Measurements from ENCODE around the gene ARSG. TPM values are rescaled to one million over a fixed set of nuclear protein-coding genes. Genes with fewer than 3 reads are reported as not detected.

The ARSG gene
- total and polyA plus RNA-seq, 2 of the 13 experiments (the other 11 are each of a cell fraction or from before 2014, with no cell fraction given): 3.7 to 15.2 TPM

- ChIA-PET POLR2A (no interaction called here), CTCF (ENCODE audit: low intra/inter-chr PET ratio, low total read pairs) (no interaction called here)
- no peaks in the 10 kb centered on the region for H3K36me3 ChIP-seq (replicated peaks in 1 of 2; ENCODE audit: control insufficient read depth in 1 of 2, insufficient read depth in 2 of 2, low read length in 2 of 2)
- no peak overlapping the region for H2AFZ ChIP-seq (ENCODE audit: low read length)
- no peak overlapping the region for H3K27ac ChIP-seq (ENCODE audit: extremely low read length, insufficient read depth, low read length)
- H3K27me3 ChIP-seq (ENCODE audit: control insufficient read depth in 1 of 2, insufficient read depth in 2 of 2, low read length in 2 of 2): no peaks in the 10 kb centered on the region
- DNase-seq (ENCODE audit: low spot score): no peak
- no peak overlapping the region for H3K4me2 ChIP-seq (ENCODE audit: low read depth, low read length)
- intact Hi-C loops (cut with micrococcal nuclease; ENCODE audit: unreplicated experiment): no loop called here
- H3K9ac ChIP-seq (ENCODE audit: insufficient read depth, low read depth, low read length): no peak overlapping the region
- no peaks in the 10 kb centered on the region for H4K20me1 ChIP-seq (ENCODE audit: insufficient read depth, low read length)
- H3K9me3 ChIP-seq (ENCODE audit: low read length): no peaks in the 10 kb centered on the region
- peak; percentile 89 for TF ChIP-seq ZNF121 (CRISPR knock-in tag; IDR thresholded peaks at IDR 0.05)
- TF ChIP-seq ZNF770 (CRISPR knock-in tag; IDR thresholded peaks at IDR 0.05): peak; percentile 78
- TF ChIP-seq REL (CRISPR knock-in tag; conservative IDR thresholded peaks at IDR 0.05): no peak
- in situ Hi-C loops (cut with HindIII; ENCODE audit: extremely low pct_ligation_motif_present, low pct_unique_long_range_greater_than_20kb): loop anchor here (25.0 kb wide), 1 partner anchor 462 kb away; no protein-coding TSS in a partner anchor
- peaks cover 61% of the 10 kb centered on the region for H3K4me1 ChIP-seq (ENCODE audit: insufficient read depth, low read length)
- BruUV-seq (replicated peaks): no TSS peak
- no peaks in the 10 kb centered on the region for H3K79me2 ChIP-seq (ENCODE audit: insufficient read depth, low read length)
- ATAC-seq: no peak
- WGBS (ENCODE audit: low lambda C conversion rate): 100% methylated on average over 3 of the region's 3 CpGs
- no peak for FAIRE-seq
- no peak overlapping the region for H3K4me3 ChIP-seq (replicated peaks in 1 of 3; ENCODE audit: insufficient read depth in 1 of 3, low read depth in 2 of 3, low read length in 3 of 3)
Observed at GRCh38 chr17:68299817-68300216, 8.5 kb downstream of the ARSG start.

GRCh38 chr17:68301438-68301959 is 10.2 kb downstream of the ARSG start:
- Histone ChIP-seq H3K9me3 (ENCODE audit: low read length) (no peaks in the 10 kb centered on the region), H3K27ac (ENCODE audit: extremely low read length, insufficient read depth, low read length) (no peak overlapping the region), H4K20me1 (ENCODE audit: insufficient read depth, low read length) (no peaks in the 10 kb centered on the region), H3K4me2 (ENCODE audit: low read depth, low read length) (no peak overlapping the region), H3K4me1 (ENCODE audit: insufficient read depth, low read length) (peaks cover 61% of the 10 kb centered on the region), H3K36me3 (replicated peaks in 1 of 2; ENCODE audit: control insufficient read depth in 1 of 2, insufficient read depth in 2 of 2, low read length in 2 of 2) (no peaks in the 10 kb centered on the region), H2AFZ (ENCODE audit: low read length) (no peak overlapping the region), H3K4me3 (replicated peaks in 1 of 3; ENCODE audit: insufficient read depth in 1 of 3, low read depth in 2 of 3, low read length in 3 of 3) (no peak overlapping the region), H3K79me2 (ENCODE audit: insufficient read depth, low read length) (no peaks in the 10 kb centered on the region), H3K27me3 (ENCODE audit: control insufficient read depth in 1 of 2, insufficient read depth in 2 of 2, low read length in 2 of 2) (no peaks in the 10 kb centered on the region), H3K9ac (ENCODE audit: insufficient read depth, low read depth, low read length) (no peak overlapping the region; the same call in 1 of the 2 replicates)
- FAIRE-seq: no peak
- ChIA-PET CTCF (ENCODE audit: low intra/inter-chr PET ratio, low total read pairs) (no interaction called here), POLR2A (interaction anchor here (2.1 kb wide), 1 partner anchor 11 kb away, joined by 4 read pairs; no protein-coding TSS in a partner anchor)
- intact Hi-C loops (cut with micrococcal nuclease; ENCODE audit: unreplicated experiment): no loop called here
- BruUV-seq (replicated peaks): no TSS peak
- 66% methylated on average over 9 of the region's 9 CpGs for WGBS (ENCODE audit: low lambda C conversion rate)
- no peak for DNase-seq (ENCODE audit: low spot score)
- ATAC-seq: peak; percentile 77
- in situ Hi-C loops (cut with HindIII; ENCODE audit: extremely low pct_ligation_motif_present, low pct_unique_long_range_greater_than_20kb): no loop called here
- no peak for TF ChIP-seq ZNF737 (CRISPR knock-in tag; IDR thresholded peaks at IDR 0.05; ENCODE audit: borderline replicate concordance)
- TF ChIP-seq ZNF501 (CRISPR knock-in tag; IDR thresholded peaks at IDR 0.05): 0 out of 2 replicates have a peak, but pooled peaks have one; percentile 69
- peak; percentile 45 for TF ChIP-seq ZEB1 (IDR thresholded peaks at IDR 0.05; ENCODE audit: insufficient replicate concordance, low read depth)
- TF ChIP-seq ZNF556 (CRISPR knock-in tag; IDR thresholded peaks at IDR 0.05; ENCODE audit: borderline replicate concordance): 0 out of 2 replicates have a peak, but pooled peaks have one; percentile 23
- TF ChIP-seq FOXA3 (CRISPR knock-in tag; IDR thresholded peaks at IDR 0.05): 0 out of 2 replicates have a peak, but pooled peaks have one; percentile 10
- TF ChIP-seq ZNF343 (CRISPR knock-in tag; IDR thresholded peaks at IDR 0.05): 0 out of 2 replicates have a peak, but pooled peaks have one; percentile 46
- no peak for TF ChIP-seq SOX5 (CRISPR knock-in tag; IDR thresholded peaks at IDR 0.05; ENCODE audit: borderline replicate concordance)
- 0 out of 2 replicates have a peak, but pooled peaks have one; percentile 36 for TF ChIP-seq SNAPC4 (CRISPR knock-in tag; IDR thresholded peaks at IDR 0.05)
